ENCODE results near the gene MED13.

MED13 gene

GRCh38 chr17:61967729-61968128, 97.3 kb downstream of the MED13 start:
- H3K18ac ChIP-seq (ENCODE audit: low read length): no peak overlapping the region

GRCh38 chr17:61966191-61966590, 98.9 kb downstream of the MED13 start:
- Histone ChIP-seq H4K8ac (ENCODE audit: low read depth, low read length) (no peak overlapping the region), H3K27ac (replicated peaks; ENCODE audit: low read length) (no peak overlapping the region), H3K79me1 (ENCODE audit: low read depth, low read length) (no peaks in the 10 kb centered on the region), H2BK12ac (ENCODE audit: low read length) (no peak overlapping the region), H3K18ac (ENCODE audit: low read length) (no peak overlapping the region), H3K4ac (ENCODE audit: low read length) (no peak overlapping the region), H3K23ac (ENCODE audit: low read depth, low read length, poor library complexity) (no peak overlapping the region), H3K4me3 (ENCODE audit: low read length in 2 of 2) (no peak overlapping the region), H3K27me3 (ENCODE audit: control insufficient read depth in 3 of 3, insufficient read depth in 3 of 3, low read depth in 1 of 3, low read length in 3 of 3) (no peaks in the 10 kb centered on the region), H2AFZ (ENCODE audit: low read length) (no peak overlapping the region), H2BK120ac (ENCODE audit: low read depth, low read length) (no peak overlapping the region), H2AK5ac (ENCODE audit: low read depth, low read length) (no peak overlapping the region), H3K9ac (ENCODE audit: low read depth, low read length, poor library complexity) (no peak overlapping the region), H4K91ac (ENCODE audit: low read depth, low read length, poor library complexity) (no peak overlapping the region), H3K4me2 (ENCODE audit: insufficient read depth, low read length, poor library complexity, severe bottlenecking) (no peak overlapping the region), H2BK15ac (ENCODE audit: low read length) (no peak overlapping the region), H3K9me3 (replicated peaks in 1 of 2; ENCODE audit: control insufficient read depth in 2 of 2, insufficient read depth in 1 of 2, low read depth in 1 of 2, low read length in 2 of 2) (no peaks in the 10 kb centered on the region), H2BK5ac (ENCODE audit: low read length) (no peak overlapping the region), H3K4me1 (ENCODE audit: control insufficient read depth in 2 of 2, insufficient read depth in 1 of 2, low read depth in 1 of 2, low read length in 2 of 2) (no peaks in the 10 kb centered on the region), H3K36me3 (replicated peaks in 1 of 2; ENCODE audit: control insufficient read depth in 2 of 2, insufficient read depth in 2 of 2, low read length in 2 of 2) (peaks cover 25 to 99% of the 10 kb centered on the region in 2 donors), H3K14ac (ENCODE audit: low read length) (no peak overlapping the region)
- no peak for DNase-seq (ENCODE audit: low spot score)
- WGBS, 2 donors (ENCODE audit: extremely low coverage in 2 of 2, insufficient read length in 2 of 2, insufficient replicate concordance in 1 of 2): no CpG with 5 or more reads among the region's 1 CpG

More at GRCh38 chr17:61967729-61968128, 97.3 kb downstream of the MED13 start:
- Histone ChIP-seq H4K91ac (ENCODE audit: low read depth, low read length, poor library complexity) (no peak overlapping the region), H3K79me1 (ENCODE audit: low read depth, low read length) (no peaks in the 10 kb centered on the region), H2AFZ (ENCODE audit: low read length) (no peak overlapping the region), H2AK5ac (ENCODE audit: low read depth, low read length) (no peak overlapping the region), H3K23ac (ENCODE audit: low read depth, low read length, poor library complexity) (no peak overlapping the region), H3K14ac (ENCODE audit: low read length) (no peak overlapping the region), H2BK12ac (ENCODE audit: low read length) (no peak overlapping the region), H3K36me3 (replicated peaks in 1 of 2; ENCODE audit: control insufficient read depth in 2 of 2, insufficient read depth in 2 of 2, low read length in 2 of 2) (peaks cover 23 to 99% of the 10 kb centered on the region in 2 donors), H3K9me3 (replicated peaks in 1 of 2; ENCODE audit: control insufficient read depth in 2 of 2, insufficient read depth in 1 of 2, low read depth in 1 of 2, low read length in 2 of 2) (no peaks in the 10 kb centered on the region), H3K4ac (ENCODE audit: low read length) (no peak overlapping the region), H2BK15ac (ENCODE audit: low read length) (no peak overlapping the region), H3K27me3 (ENCODE audit: control insufficient read depth in 3 of 3, insufficient read depth in 3 of 3, low read depth in 1 of 3, low read length in 3 of 3) (no peaks in the 10 kb centered on the region), H2BK5ac (ENCODE audit: low read length) (no peak overlapping the region), H2BK120ac (ENCODE audit: low read depth, low read length) (no peak overlapping the region), H3K27ac (replicated peaks; ENCODE audit: low read length) (no peak overlapping the region), H3K4me1 (ENCODE audit: control insufficient read depth in 2 of 2, insufficient read depth in 1 of 2, low read depth in 1 of 2, low read length in 2 of 2) (no peaks in the 10 kb centered on the region), H4K8ac (ENCODE audit: low read depth, low read length) (no peak overlapping the region), H3K9ac (ENCODE audit: low read depth, low read length, poor library complexity) (no peak overlapping the region), H3K4me3 (ENCODE audit: low read length in 2 of 2) (no peak overlapping the region), H3K4me2 (ENCODE audit: insufficient read depth, low read length, poor library complexity, severe bottlenecking) (no peak overlapping the region)
- DNase-seq (ENCODE audit: low spot score): no peak
- no CpG with 5 or more reads among the region's 2 CpGs for WGBS, 2 donors (ENCODE audit: extremely low coverage in 2 of 2, insufficient read length in 2 of 2, insufficient replicate concordance in 1 of 2)

DNA sequence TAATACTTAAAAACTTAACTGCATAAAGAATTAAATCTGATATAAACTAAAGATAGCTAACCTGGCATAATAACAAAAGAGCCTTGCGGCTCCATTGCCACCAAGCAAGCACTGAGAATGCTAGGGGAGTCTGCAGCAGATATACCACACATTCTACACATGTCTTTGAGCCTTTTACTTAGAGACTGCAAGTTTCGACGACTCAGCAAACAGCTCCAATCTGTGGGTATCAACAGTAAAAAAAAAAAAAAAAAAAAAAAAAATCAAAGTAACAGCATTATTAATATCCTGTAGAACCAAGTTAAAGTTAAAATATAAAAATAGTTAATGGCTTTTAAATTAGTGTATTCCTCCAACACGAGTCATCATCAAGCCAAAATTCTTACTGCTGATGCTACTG, 109.5 kb downstream of the MED13 start:
- Histone ChIP-seq H3K36me3 (replicated peaks in 1 of 2; ENCODE audit: control insufficient read depth in 2 of 2, insufficient read depth in 2 of 2, low read length in 2 of 2) (peaks cover 18 to 89% of the 10 kb centered on the region in 2 donors), H3K4me2 (ENCODE audit: insufficient read depth, low read length, poor library complexity, severe bottlenecking) (no peak overlapping the region), H3K18ac (ENCODE audit: low read length) (no peak overlapping the region), H2BK5ac (ENCODE audit: low read length) (no peak overlapping the region), H3K4ac (ENCODE audit: low read length) (no peak overlapping the region), H4K91ac (ENCODE audit: low read depth, low read length, poor library complexity) (no peak overlapping the region), H2BK12ac (ENCODE audit: low read length) (no peak overlapping the region), H3K23ac (ENCODE audit: low read depth, low read length, poor library complexity) (no peak overlapping the region), H3K9ac (ENCODE audit: low read depth, low read length, poor library complexity) (no peak overlapping the region), H2AFZ (ENCODE audit: low read length) (no peak overlapping the region), H3K4me3 (ENCODE audit: low read length in 2 of 2) (no peak overlapping the region), H3K4me1 (ENCODE audit: control insufficient read depth in 2 of 2, insufficient read depth in 1 of 2, low read depth in 1 of 2, low read length in 2 of 2) (no peaks in the 10 kb centered on the region), H2AK5ac (ENCODE audit: low read depth, low read length) (no peak overlapping the region), H3K27ac (replicated peaks; ENCODE audit: low read length) (no peak overlapping the region), H2BK15ac (ENCODE audit: low read length) (no peak overlapping the region), H3K14ac (ENCODE audit: low read length) (no peak overlapping the region), H2BK120ac (ENCODE audit: low read depth, low read length) (no peak overlapping the region), H3K79me1 (ENCODE audit: low read depth, low read length) (peaks cover 2% of the 10 kb centered on the region), H4K8ac (ENCODE audit: low read depth, low read length) (no peak overlapping the region), H3K9me3 (replicated peaks in 1 of 2; ENCODE audit: control insufficient read depth in 2 of 2, insufficient read depth in 1 of 2, low read depth in 1 of 2, low read length in 2 of 2) (no peaks in the 10 kb centered on the region), H3K27me3 (ENCODE audit: control insufficient read depth in 3 of 3, insufficient read depth in 3 of 3, low read depth in 1 of 3, low read length in 3 of 3) (no peaks in the 10 kb centered on the region)
- WGBS, 2 donors (ENCODE audit: extremely low coverage in 2 of 2, insufficient read length in 2 of 2, insufficient replicate concordance in 1 of 2): no CpG with 5 or more reads among the region's 4 CpGs
- DNase-seq (ENCODE audit: low spot score): no peak

DNA sequence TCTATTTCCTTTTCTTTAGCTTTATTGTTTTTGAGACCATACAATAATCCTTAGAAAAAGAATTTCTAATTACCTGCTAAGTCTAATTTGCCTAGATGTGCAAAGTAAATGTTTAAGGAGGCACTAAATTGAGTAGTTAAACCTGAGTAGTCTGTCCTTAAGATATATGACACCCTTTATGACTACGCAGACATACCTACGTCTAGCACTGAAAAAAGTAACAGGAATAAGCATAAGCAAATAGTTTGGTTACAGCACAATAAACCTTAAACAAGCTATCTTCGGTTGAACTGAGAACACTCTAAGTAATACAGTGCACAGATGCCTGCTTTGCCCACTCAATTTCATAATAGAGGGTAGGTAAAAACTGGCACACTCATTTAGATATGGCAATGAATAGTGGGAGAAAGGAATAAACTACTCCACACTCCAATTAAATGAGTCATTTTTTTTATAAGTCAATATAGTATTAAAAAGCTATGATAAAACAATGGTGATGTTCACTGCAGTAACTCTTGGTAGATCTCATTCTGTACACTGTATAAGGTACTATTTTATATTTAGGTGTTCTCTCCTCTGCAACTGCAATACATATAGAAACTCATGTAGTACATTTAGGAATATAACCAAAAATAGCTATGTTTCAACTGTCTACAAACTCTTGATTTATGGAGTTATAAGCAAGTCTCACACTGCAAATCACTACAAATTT, 117.6 kb downstream of the MED13 start:
- Histone ChIP-seq H3K36me3 (replicated peaks in 1 of 2; ENCODE audit: control insufficient read depth in 2 of 2, insufficient read depth in 2 of 2, low read length in 2 of 2) (peaks cover 22 to 96% of the 10 kb centered on the region in 2 donors), H2BK15ac (ENCODE audit: low read length) (no peak overlapping the region), H3K14ac (ENCODE audit: low read length) (no peak overlapping the region), H3K4me2 (ENCODE audit: insufficient read depth, low read length, poor library complexity, severe bottlenecking) (no peak overlapping the region), H2BK5ac (ENCODE audit: low read length) (no peak overlapping the region), H3K18ac (ENCODE audit: low read length) (no peak overlapping the region), H3K4me3 (ENCODE audit: low read length in 2 of 2) (no peak overlapping the region), H4K91ac (ENCODE audit: low read depth, low read length, poor library complexity) (no peak overlapping the region), H3K9ac (ENCODE audit: low read depth, low read length, poor library complexity) (no peak overlapping the region), H3K27ac (replicated peaks; ENCODE audit: low read length) (no peak overlapping the region), H4K8ac (ENCODE audit: low read depth, low read length) (no peak overlapping the region), H2AK5ac (ENCODE audit: low read depth, low read length) (no peak overlapping the region), H3K9me3 (replicated peaks in 1 of 2; ENCODE audit: control insufficient read depth in 2 of 2, insufficient read depth in 1 of 2, low read depth in 1 of 2, low read length in 2 of 2) (no peaks in the 10 kb centered on the region), H3K27me3 (ENCODE audit: control insufficient read depth in 3 of 3, insufficient read depth in 3 of 3, low read depth in 1 of 3, low read length in 3 of 3) (no peaks in the 10 kb centered on the region), H3K4ac (ENCODE audit: low read length) (no peak overlapping the region), H2BK120ac (ENCODE audit: low read depth, low read length) (no peak overlapping the region), H3K79me1 (ENCODE audit: low read depth, low read length) (no peaks in the 10 kb centered on the region), H3K23ac (ENCODE audit: low read depth, low read length, poor library complexity) (no peak overlapping the region), H2AFZ (ENCODE audit: low read length) (no peak overlapping the region), H3K4me1 (ENCODE audit: control insufficient read depth in 2 of 2, insufficient read depth in 1 of 2, low read depth in 1 of 2, low read length in 2 of 2) (no peaks in the 10 kb centered on the region), H2BK12ac (ENCODE audit: low read length) (no peak overlapping the region)
- WGBS, 2 donors (ENCODE audit: extremely low coverage in 2 of 2, insufficient read length in 2 of 2, insufficient replicate concordance in 1 of 2): no CpG with 5 or more reads among the region's 3 CpGs
- DNase-seq (ENCODE audit: low spot score): no peak
